RWPE2 (cell line): Measurements from ENCODE around the gene EPG5.

ENCODE experiments used
- ATAC-seq: fragments of 200-7000 bp; cut with Tn5 transposase; 3 replicates; pipeline ENCODE4 v1.9.1; 2021; ENCODE audit warnings: low read depth
- DNase-seq: peaks from one replicate; pipeline ENCODE4 v3.0.0-alpha.2; 2020; ENCODE audit warnings: low spot score
- H3K27ac ChIP-seq: fragments of 450-650 bp; 2 replicates; pipeline ENCODE4 v1.5.1; 2017; ENCODE audit warnings: mild to moderate bottlenecking; ENCODE audit not compliant: poor library complexity, severe bottlenecking
- H3K27me3 ChIP-seq: fragments of 250-450 bp; sonication (Bioruptor Pico); 2 replicates; pipeline ENCODE4 v1.5.1; 2021; ENCODE audit warnings: mild to moderate bottlenecking, moderate library complexity; ENCODE audit not compliant: insufficient read depth, poor library complexity, severe bottlenecking
- H3K36me3 ChIP-seq: fragments of 250-450 bp; sonication (Bioruptor Pico); 2 replicates; pipeline ENCODE4 v1.5.1; 2020; ENCODE audit warnings: low read depth, mild to moderate bottlenecking, moderate library complexity
- H3K4me1 ChIP-seq: fragments of 250-450 bp; sonication (Bioruptor Pico); 2 replicates; pipeline ENCODE4 v1.5.1; 2021; ENCODE audit warnings: mild to moderate bottlenecking, moderate library complexity; ENCODE audit not compliant: insufficient read depth, poor library complexity, severe bottlenecking
- H3K4me3 ChIP-seq: fragments of 250-450 bp; sonication (Bioruptor Pico); 2 replicates; pipeline ENCODE4 v1.5.1; 2021; ENCODE audit warnings: mild to moderate bottlenecking, moderate library complexity; ENCODE audit not compliant: severe bottlenecking
- H3K9me3 ChIP-seq: fragments of 250-450 bp; sonication (Bioruptor Pico); 2 replicates; pipeline ENCODE4 v1.5.1; 2021; ENCODE audit warnings: mild to moderate bottlenecking, moderate library complexity; ENCODE audit not compliant: severe bottlenecking
- CTCF ChIP-seq: fragments of 450-650 bp; IDR thresholded peaks from one replicate; pipeline ENCODE4 v1.5.1; 2017; ENCODE audit warnings: mild to moderate bottlenecking, moderate library complexity; ENCODE audit not compliant: poor library complexity, severe bottlenecking

Gene EPG5

DNA sequence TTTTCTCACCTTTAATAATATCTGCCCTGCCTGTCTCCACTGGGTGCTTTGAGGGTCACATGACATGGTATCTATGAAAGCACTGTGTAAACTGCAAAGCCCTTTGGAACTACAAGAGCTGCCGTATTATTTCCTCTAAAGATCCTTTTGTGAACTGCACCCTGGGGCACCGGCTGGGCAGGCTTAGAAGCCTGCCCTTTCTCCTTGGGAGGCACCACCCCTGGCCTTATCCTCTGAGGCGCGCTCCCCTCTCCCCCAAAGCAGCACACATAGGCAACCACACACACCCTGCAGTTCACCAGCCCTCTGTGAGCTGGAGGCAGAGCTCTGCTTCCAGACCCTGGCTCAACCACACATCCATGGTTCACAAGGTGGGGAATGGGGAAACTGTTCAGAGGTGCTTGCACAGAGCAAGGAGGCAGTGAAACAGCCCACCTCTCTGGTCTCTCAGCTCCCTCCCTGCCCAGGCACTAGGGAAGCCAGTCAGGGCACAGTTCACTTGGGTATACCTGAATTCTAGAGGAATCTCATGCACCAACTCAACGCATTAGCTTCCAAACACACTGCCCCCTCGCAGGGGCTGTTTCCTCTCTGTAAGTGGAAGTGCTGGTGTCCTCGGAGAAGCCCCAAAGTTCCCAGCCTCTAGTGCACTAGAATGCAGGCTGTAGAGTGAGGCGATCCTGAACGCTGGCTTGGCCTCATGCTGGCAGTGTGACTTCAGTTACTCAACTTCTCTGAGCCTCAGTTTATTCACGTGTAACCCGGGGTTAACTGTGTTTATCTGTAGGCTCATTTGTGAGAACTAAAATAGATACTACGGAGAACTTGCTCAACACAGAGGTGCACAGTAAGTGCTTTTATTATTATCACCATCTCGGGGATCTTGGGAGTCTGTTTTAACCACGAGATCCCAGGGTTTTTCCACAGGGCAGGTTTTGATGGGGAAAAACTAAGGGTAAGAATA lies 130.6 kb downstream of the EPG5 start:
- H3K27me3 ChIP-seq, result no peaks in the 10 kb centered on the region
- H3K4me3 ChIP-seq, result no peak overlapping the region
- H3K36me3 ChIP-seq, result no peaks in the 10 kb centered on the region

DNA sequence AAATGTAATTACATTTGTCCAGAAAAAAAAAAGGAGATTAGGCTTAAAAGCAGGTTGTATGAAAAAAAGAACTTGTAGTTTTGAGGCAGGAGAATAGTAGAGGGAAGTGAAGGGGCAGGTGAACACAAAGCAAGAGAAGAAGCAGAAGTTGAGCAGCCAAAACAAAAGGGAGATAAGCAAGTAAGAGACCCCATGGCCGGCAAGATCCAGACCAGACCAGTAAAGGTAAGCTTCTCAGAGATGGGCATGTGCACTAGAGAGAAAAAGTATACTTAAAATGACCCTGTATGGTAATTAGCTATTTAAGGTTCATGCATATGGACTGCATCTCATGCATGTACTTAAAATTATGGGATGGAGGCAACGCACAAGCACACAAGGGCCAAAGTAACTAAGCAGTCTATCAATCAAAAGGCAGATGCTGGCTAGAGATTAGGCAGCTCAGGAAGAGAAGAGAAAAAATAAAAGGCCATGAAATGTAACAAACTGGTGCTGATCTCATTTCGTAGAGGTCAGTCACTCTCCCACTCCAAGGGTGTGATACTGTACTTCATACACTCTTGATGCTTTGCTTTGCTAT lies 132.0 kb downstream of the EPG5 start:
- no peak for TF ChIP-seq CTCF
- H3K36me3 ChIP-seq, result no peaks in the 10 kb centered on the region
- no peaks in the 10 kb centered on the region for H3K27me3 ChIP-seq
- H3K9me3 ChIP-seq, result no peaks in the 10 kb centered on the region
- peaks cover under 1% of the 10 kb centered on the region for H3K4me1 ChIP-seq
- H3K27ac ChIP-seq, result no peak overlapping the region
- H3K4me3 ChIP-seq, result no peak overlapping the region
- DNase-seq (no peak), ATAC-seq (no peak)

More for the DNA sequence above, 130.6 kb downstream of the EPG5 start:
- Histone ChIP-seq H3K27ac (no peak overlapping the region), H3K9me3 (no peaks in the 10 kb centered on the region), H3K4me1 (peaks cover 3% of the 10 kb centered on the region)
- no peak for DNase-seq
- no peak for TF ChIP-seq CTCF
- peak; percentile 26; the same call in 1 of the 3 replicates for ATAC-seq

- Histone ChIP-seq H3K36me3 (no peaks in the 10 kb centered on the region), H3K9me3 (no peaks in the 10 kb centered on the region), H3K4me1 (peaks cover under 1% of the 10 kb centered on the region), H3K27me3 (no peaks in the 10 kb centered on the region), H3K27ac (no peak overlapping the region), H3K4me3 (no peak overlapping the region)
- ATAC-seq (no peak), DNase-seq (no peak)
- TF ChIP-seq CTCF, result no peak
Observed at GRCh38 chr18:45834306-45834705, 132.8 kb downstream of the EPG5 start.

DNA sequence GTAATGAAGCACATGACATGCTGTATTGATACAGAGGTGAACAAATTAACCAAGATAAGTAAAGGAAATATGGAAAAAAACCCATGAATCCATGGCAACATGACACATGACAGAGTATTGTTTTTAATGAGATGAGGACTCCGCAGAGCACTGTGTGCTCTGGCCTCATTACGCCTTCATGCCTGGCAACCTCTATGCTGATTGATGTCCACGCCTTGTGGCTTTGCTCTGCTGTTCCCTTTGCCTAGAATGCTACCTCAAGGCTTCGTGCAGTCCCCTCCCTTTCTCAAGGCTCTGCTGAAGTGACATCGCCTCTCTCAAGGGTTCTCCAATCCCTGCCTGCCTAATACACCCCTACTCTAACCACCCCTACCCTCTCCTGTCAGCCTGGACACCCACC lies 133.3 kb downstream of the EPG5 start:
- no peak for ATAC-seq
- no peak overlapping the region for H3K4me3 ChIP-seq
- DNase-seq, result no peak
- TF ChIP-seq CTCF, result no peak
- peaks cover 6% of the 10 kb centered on the region for H3K4me1 ChIP-seq
- no peaks in the 10 kb centered on the region for H3K27me3 ChIP-seq
- no peaks in the 10 kb centered on the region for H3K36me3 ChIP-seq
- H3K9me3 ChIP-seq, result no peaks in the 10 kb centered on the region
- H3K27ac ChIP-seq, result no peak overlapping the region
